IPS-20b (cell line): ENCODE results near the gene GAGE12F.
"Not testable (repeated sequence)": the region's sequence is repeated elsewhere in the genome, so short reads cannot be mapped to it uniquely, and the experiment has no call there.

Experiments used
- H3K27ac ChIP-seq: one replicate; pipeline ENCODE4 v1.5.1; 2013; ENCODE audit warnings: low read length
- H3K27me3 ChIP-seq: 2 replicates; pipeline ENCODE4 v1.6.1; 2013; ENCODE audit warnings: mild to moderate bottlenecking, low read length, inconsistent platforms; ENCODE audit not compliant: insufficient read depth
- H3K36me3 ChIP-seq: 2 replicates; pipeline ENCODE4 v1.6.1; 2013; ENCODE audit warnings: low read depth, mild to moderate bottlenecking, inconsistent platforms, low read length, moderate library complexity; ENCODE audit not compliant: insufficient read depth
- H3K4me1 ChIP-seq: 2 replicates; pipeline ENCODE4 v1.6.1; 2013; ENCODE audit warnings: mild to moderate bottlenecking, control low read depth, inconsistent platforms, low read length, moderate library complexity; ENCODE audit not compliant: insufficient read depth
- H3K4me3 ChIP-seq: 2 replicates; pipeline ENCODE4 v1.5.1; 2013; ENCODE audit warnings: mild to moderate bottlenecking, low read length, inconsistent platforms
- H3K9ac ChIP-seq: 2 replicates; pipeline ENCODE4 v1.6.1; 2013; ENCODE audit warnings: low read depth, mild to moderate bottlenecking, inconsistent platforms, low read length, moderate library complexity
- H3K9me3 ChIP-seq: 2 replicates; pipeline ENCODE4 v1.6.1; 2013; ENCODE audit warnings: mild to moderate bottlenecking, low read depth, low read length, inconsistent platforms; ENCODE audit not compliant: insufficient read depth

The GAGE12F gene

GRCh38 chrX:49560542-49560941 lies at the start of gene GAGE12F:
GAGE12F (plus strand) TSS chrX:49560842; CDS start chrX:49561997, 1,155 bp downstream.
- H3K4me3 ChIP-seq, H3K9me3 ChIP-seq, H3K27ac ChIP-seq, H3K9ac ChIP-seq, H3K27me3 ChIP-seq, H3K4me1 ChIP-seq, H3K36me3 ChIP-seq: not testable (repeated sequence)

- not testable (repeated sequence) for H3K27me3 ChIP-seq, H3K9me3 ChIP-seq, H3K9ac ChIP-seq, H3K27ac ChIP-seq, H3K4me1 ChIP-seq, H3K36me3 ChIP-seq, H3K4me3 ChIP-seq
Observed at GRCh38 chrX:49531877-49532276, 28.8 kb upstream of the GAGE12F start, which contains the start of gene GAGE12C. GAGE12C (plus strand) TSS chrX:49532177; CDS start chrX:49533332, 1,155 bp downstream.

GRCh38 chrX:49541433-49541832 lies 19.2 kb upstream of the GAGE12F start, which contains the start of gene GAGE12D:
GAGE12D (plus strand) TSS chrX:49541733; CDS start chrX:49542888, 1,155 bp downstream.
- not testable (repeated sequence) for H3K4me3 ChIP-seq, H3K9me3 ChIP-seq, H3K9ac ChIP-seq, H3K27ac ChIP-seq, H3K36me3 ChIP-seq, H3K4me1 ChIP-seq, H3K27me3 ChIP-seq

GRCh38 chrX:49550989-49551388 lies 9.7 kb upstream of the GAGE12F start, which contains the start of gene GAGE12E:
GAGE12E (plus strand) TSS chrX:49551289; CDS start chrX:49552444, 1,155 bp downstream.
- H3K27ac ChIP-seq, H3K4me3 ChIP-seq, H3K36me3 ChIP-seq: not testable (repeated sequence)

GRCh38 chrX:49568728-49569127 lies 8.1 kb downstream of the GAGE12F start:
- H3K4me1 ChIP-seq, H3K27me3 ChIP-seq, H3K4me3 ChIP-seq, H3K9me3 ChIP-seq, H3K9ac ChIP-seq, H3K27ac ChIP-seq, H3K36me3 ChIP-seq: not testable (repeated sequence)

More at GRCh38 chrX:49550989-49551388, 9.7 kb upstream of the GAGE12F start, which contains the start of gene GAGE12E:
- not testable (repeated sequence) for H3K9me3 ChIP-seq, H3K4me1 ChIP-seq, H3K9ac ChIP-seq, H3K27me3 ChIP-seq

GRCh38 chrX:49569152-49569551 lies 8.5 kb downstream of the GAGE12F start:
- H3K9ac ChIP-seq, H3K27ac ChIP-seq, H3K4me1 ChIP-seq, H3K27me3 ChIP-seq, H3K36me3 ChIP-seq, H3K4me3 ChIP-seq, H3K9me3 ChIP-seq: not testable (repeated sequence)

GRCh38 chrX:49570100-49570499 lies 9.5 kb downstream of the GAGE12F start, which contains the start of gene GAGE12G:
GAGE12G (plus strand) TSS chrX:49570400; CDS start chrX:49571555, 1,155 bp downstream.
- H3K9me3 ChIP-seq, H3K9ac ChIP-seq, H3K27ac ChIP-seq, H3K36me3 ChIP-seq, H3K4me1 ChIP-seq, H3K4me3 ChIP-seq, H3K27me3 ChIP-seq: not testable (repeated sequence)

GRCh38 chrX:49579649-49580048 lies 19.0 kb downstream of the GAGE12F start, which contains the start of gene GAGE12H:
GAGE12H (plus strand) TSS chrX:49579949; CDS start chrX:49581104, 1,155 bp downstream.
- not testable (repeated sequence) for H3K9ac ChIP-seq, H3K36me3 ChIP-seq, H3K27me3 ChIP-seq, H3K4me3 ChIP-seq, H3K4me1 ChIP-seq, H3K9me3 ChIP-seq, H3K27ac ChIP-seq

GRCh38 chrX:49589196-49589595 lies 28.6 kb downstream of the GAGE12F start, which contains the start of gene GAGE2A:
GAGE2A (plus strand) TSS chrX:49589496; CDS start chrX:49590651, 1,155 bp downstream.
- not testable (repeated sequence) for H3K36me3 ChIP-seq, H3K27ac ChIP-seq, H3K4me3 ChIP-seq, H3K9me3 ChIP-seq, H3K27me3 ChIP-seq, H3K9ac ChIP-seq, H3K4me1 ChIP-seq

GRCh38 chrX:49589769-49590478 lies 29.3 kb downstream of the GAGE12F start:
- not testable (repeated sequence) for H3K27ac ChIP-seq, H3K9ac ChIP-seq, H3K4me1 ChIP-seq, H3K4me3 ChIP-seq, H3K27me3 ChIP-seq, H3K36me3 ChIP-seq, H3K9me3 ChIP-seq

- H3K27ac ChIP-seq, H3K9me3 ChIP-seq, H3K4me3 ChIP-seq, H3K4me1 ChIP-seq, H3K36me3 ChIP-seq, H3K27me3 ChIP-seq, H3K9ac ChIP-seq: not testable (repeated sequence)
Observed at GRCh38 chrX:49590488-49590887, 29.8 kb downstream of the GAGE12F start.

GRCh38 chrX:49598720-49599119 lies 38.1 kb downstream of the GAGE12F start, which contains the start of gene GAGE1:
GAGE1 (plus strand) TSS chrX:49599020; CDS start chrX:49600175, 1,155 bp downstream.
- not testable (repeated sequence) for H3K27me3 ChIP-seq, H3K4me1 ChIP-seq, H3K4me3 ChIP-seq, H3K27ac ChIP-seq, H3K36me3 ChIP-seq, H3K9me3 ChIP-seq, H3K9ac ChIP-seq
